GM08714 (cell line): ENCODE data around the gene WDR18.

ENCODE experiments used
- H3K4me3 ChIP-seq: fragments of 200-500 bp; sonication (Bioruptor generic); 2 replicates; pipeline ENCODE4 v1.5.1; 2014; ENCODE audit warnings: mild to moderate bottlenecking, low read length, inconsistent platforms
- ZNF274 ChIP-seq: IDR thresholded peaks from 2 replicates; pipeline ENCODE4 v1.6.1; 2012; ENCODE audit warnings: mild to moderate bottlenecking, low read depth, low read length

Gene WDR18

GRCh38 chr19:1000095-1000494 is 15.9 kb downstream of the WDR18 start, which contains the start of gene GRIN3B:
Gene GRIN3B (plus strand): TSS chr19:1000419. CDS start chr19:1000438, 19 bp downstream.
- H3K4me3 ChIP-seq: no peak within 1 kb of the TSS
- no peak for TF ChIP-seq ZNF274

DNA sequence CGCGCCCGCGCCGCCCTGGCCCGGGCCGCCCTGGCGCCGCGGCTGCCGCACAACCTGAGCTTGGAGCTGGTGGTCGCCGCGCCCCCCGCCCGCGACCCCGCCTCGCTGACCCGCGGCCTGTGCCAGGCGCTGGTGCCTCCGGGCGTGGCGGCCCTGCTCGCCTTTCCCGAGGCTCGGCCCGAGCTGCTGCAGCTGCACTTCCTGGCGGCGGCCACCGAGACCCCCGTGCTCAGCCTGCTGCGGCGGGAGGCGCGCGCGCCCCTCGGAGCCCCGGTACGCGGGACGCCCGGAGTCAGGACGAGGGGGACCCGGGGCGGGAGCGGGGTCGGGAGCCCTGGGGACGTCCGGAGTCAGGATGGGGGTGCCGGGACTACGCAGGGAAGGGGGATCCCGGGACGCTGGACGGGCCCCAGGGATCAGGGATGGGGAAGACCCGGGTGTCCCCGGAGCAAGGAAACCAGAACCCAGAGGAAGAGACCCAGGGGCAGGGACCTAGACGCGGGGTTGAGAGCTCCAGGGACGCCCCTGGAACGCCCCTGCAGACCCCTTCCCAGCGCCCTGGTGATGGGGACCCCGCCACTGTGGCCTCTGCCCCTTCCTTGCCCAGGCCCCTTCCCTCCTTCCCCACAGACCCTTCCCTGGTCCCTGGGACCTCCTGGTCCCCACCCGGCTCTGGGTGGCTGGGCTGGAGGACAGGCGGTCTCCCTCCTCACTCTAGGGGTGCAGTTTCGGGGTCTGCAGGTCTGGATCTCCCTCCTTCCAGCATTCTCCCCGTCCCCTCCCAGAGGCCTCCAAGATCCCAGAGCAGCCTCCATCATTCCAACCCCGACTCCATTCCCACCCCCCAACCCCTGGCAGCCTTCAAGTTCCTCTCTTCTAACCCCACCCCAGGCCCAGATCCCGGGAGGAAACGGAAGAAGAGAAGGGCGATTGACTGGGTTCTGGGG is 16.7 kb downstream of the WDR18 start:
- no peak overlapping the region for H3K4me3 ChIP-seq
- TF ChIP-seq ZNF274: no peak

- no peak overlapping the region for H3K4me3 ChIP-seq
- TF ChIP-seq ZNF274: no peak
These were observed 17.5 kb downstream of the WDR18 start for GRCh38 chr19:1001538-1002166.

GRCh38 chr19:1002600-1002999 is 18.5 kb downstream of the WDR18 start:
- no peak overlapping the region for H3K4me3 ChIP-seq
- TF ChIP-seq ZNF274: no peak

- H3K4me3 ChIP-seq: no peak overlapping the region
- no peak for TF ChIP-seq ZNF274
These were observed 19.1 kb downstream of the WDR18 start for GRCh38 chr19:1003283-1003682.

DNA sequence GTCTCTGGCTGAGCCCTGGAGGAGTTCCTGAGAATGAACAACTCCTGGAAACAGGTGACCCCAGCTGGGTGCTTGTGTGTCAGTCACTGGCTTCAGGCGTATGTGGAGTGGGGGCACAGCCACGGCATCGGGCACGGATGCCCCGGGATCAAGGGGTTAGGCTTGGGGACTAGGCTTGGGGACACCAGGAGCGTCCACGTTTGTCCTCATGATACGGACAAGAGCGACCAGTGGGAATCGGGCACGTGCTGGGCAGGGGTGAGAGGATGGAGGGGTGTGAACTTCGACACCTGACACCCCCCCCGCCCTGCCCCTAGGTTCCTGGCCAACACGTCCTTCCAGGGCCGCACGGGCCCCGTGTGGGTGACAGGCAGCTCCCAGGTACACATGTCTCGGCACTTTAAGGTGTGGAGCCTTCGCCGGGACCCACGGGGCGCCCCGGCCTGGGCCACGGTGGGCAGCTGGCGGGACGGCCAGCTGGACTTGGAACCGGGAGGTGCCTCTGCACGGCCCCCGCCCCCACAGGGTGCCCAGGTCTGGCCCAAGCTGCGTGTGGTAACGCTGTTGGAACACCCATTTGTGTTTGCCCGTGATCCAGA is 20.2 kb downstream of the WDR18 start:
- H3K4me3 ChIP-seq: no peak overlapping the region
- no peak for TF ChIP-seq ZNF274

GRCh38 chr19:1004803-1005664 is 20.9 kb downstream of the WDR18 start:
- no peak for TF ChIP-seq ZNF274

GRCh38 chr19:1006711-1007398 is 22.7 kb downstream of the WDR18 start:
- no peak for TF ChIP-seq ZNF274
- H3K4me3 ChIP-seq: no peak overlapping the region

More at GRCh38 chr19:1004803-1005664, 20.9 kb downstream of the WDR18 start:
- H3K4me3 ChIP-seq: no peak overlapping the region

GRCh38 chr19:1007399-1008251 is 23.5 kb downstream of the WDR18 start:
- no peak for TF ChIP-seq ZNF274
- no peak overlapping the region for H3K4me3 ChIP-seq

GRCh38 chr19:1008268-1009040 is 24.3 kb downstream of the WDR18 start:
- no peak for TF ChIP-seq ZNF274
- H3K4me3 ChIP-seq: no peak overlapping the region

DNA sequence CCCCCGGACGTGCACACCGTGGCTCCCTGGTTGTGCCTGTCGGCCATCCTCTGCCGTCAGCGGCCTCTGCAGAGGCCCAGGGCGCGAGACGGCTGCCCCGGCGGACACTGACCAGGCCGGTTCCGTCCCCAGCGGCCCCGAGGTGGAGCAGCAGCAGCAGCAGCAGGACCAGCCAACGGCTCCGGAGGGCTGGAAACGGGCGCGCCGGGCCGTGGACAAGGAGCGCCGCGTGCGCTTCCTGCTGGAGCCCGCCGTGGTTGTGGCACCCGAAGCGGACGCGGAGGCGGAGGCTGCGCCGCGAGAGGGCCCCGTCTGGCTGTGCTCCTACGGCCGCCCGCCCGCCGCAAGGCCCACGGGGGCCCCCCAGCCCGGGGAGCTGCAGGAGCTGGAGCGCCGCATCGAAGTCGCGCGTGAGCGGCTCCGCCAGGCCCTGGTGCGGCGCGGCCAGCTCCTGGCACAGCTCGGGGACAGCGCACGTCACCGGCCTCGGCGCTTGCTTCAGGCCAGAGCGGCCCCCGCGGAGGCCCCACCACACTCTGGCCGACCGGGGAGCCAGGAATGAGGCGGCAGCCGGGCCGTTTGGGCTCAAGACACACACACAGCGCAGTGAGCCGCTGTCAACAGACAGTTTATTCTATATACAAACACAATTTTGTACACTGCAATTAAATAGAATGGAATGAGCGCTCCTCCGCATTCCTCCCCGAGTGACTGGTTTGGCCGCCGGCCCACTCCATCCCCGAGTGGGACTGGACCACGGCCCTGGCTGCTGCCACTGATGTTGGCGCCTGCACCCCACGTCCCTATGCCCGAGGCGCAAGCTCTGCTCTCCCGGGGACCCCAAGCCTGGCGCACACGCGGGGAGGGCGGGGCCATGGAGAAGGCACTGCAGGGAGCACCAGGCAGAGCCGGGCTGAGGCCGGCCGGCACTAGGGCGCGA is 25.2 kb downstream of the WDR18 start:
- H3K4me3 ChIP-seq: no peak overlapping the region
- no peak for TF ChIP-seq ZNF274
